Activated B cell treated with CpG ODN at 0.5 μM for 24 hours (primary cell): ENCODE data around the gene DPF1. TPM values are rescaled to one million over a fixed set of nuclear protein-coding genes. Genes with fewer than 3 reads are reported as not detected.
A peak's percentile ranks its signal among the peaks of the same experiment; 100 is the strongest.

ENCODE experiments used
- ATAC-seq: fragments of 200-7000 bp; cut with Tn5 transposase; one replicate; pipeline ENCODE4 v1.10.0; 2021; ENCODE audit warnings: low read depth, mild to moderate bottlenecking, moderate library complexity
- CTCF ChIA-PET: fragments of 350-600 bp; sonication (Branson Sonifier 250); formaldehyde crosslinking; loops from one replicate; lab custom pipeline; 2021; ENCODE audit warnings: antibody characterized with exemption; lab: Charles Lee
- POLR2A ChIA-PET: fragments of 350-600 bp; sonication (Branson Sonifier 250); formaldehyde crosslinking; loops from one replicate; lab custom pipeline; 2021; ENCODE audit warnings: antibody characterized with exemption; lab: Charles Lee
- DNase-seq: peaks from one replicate; pipeline ENCODE4 v3.0.0; 2022
- H3K27ac Mint-ChIP-seq: one replicate; pipeline ENCODE4 v1.8.0; 2020; ENCODE audit warnings: mixed read lengths
- H3K27me3 Mint-ChIP-seq: one replicate; pipeline ENCODE4 v1.8.0; 2021; ENCODE audit warnings: mixed read lengths
- H3K36me3 Mint-ChIP-seq: one replicate; pipeline ENCODE4 v1.8.0; 2021; ENCODE audit warnings: low read depth, mixed read lengths
- H3K4me1 Mint-ChIP-seq: one replicate; pipeline ENCODE4 v1.8.0; 2021; ENCODE audit warnings: mixed read lengths
- H3K4me3 Mint-ChIP-seq: one replicate; pipeline ENCODE4 v1.8.0; 2020; ENCODE audit warnings: mild to moderate bottlenecking, mixed read lengths
- H3K9me3 Mint-ChIP-seq: one replicate; pipeline ENCODE4 v1.8.0; 2020; ENCODE audit warnings: mixed read lengths
- CTCF ChIP-seq: fragments of 200-600 bp; IDR thresholded peaks from one replicate; pipeline ENCODE4 v1.8.0; 2022; ENCODE audit warnings: antibody characterized with exemption, mild to moderate bottlenecking
- intact Hi-C: fragments of 100-400 bp; cut with micrococcal nuclease; formaldehyde crosslinking; loops from one replicate; pipeline ENCODE4 v1.15.1; 2024
- total RNA-seq: library from RNA; stranded (reverse); gene quantifications from 2 replicates; pipeline ENCODE4 v1.2.3, GENCODE V29; 2022

The DPF1 gene
- not detected in 2 replicates for total RNA-seq

- H3K9me3 Mint-ChIP-seq = no peaks in the 10 kb centered on the region
- POLR2A ChIA-PET = interaction anchor here (0.7 kb wide), 1 partner anchor 305 kb away, joined by 3 read pairs; no protein-coding TSS in a partner anchor
Measured at GRCh38 chr19:38224014-38224862, at the start of gene DPF1. DPF1 (minus strand) TSS chr19:38224222; CDS start chr19:38224142, 80 bp downstream.

GRCh38 chr19:38273499-38273898 is 49.5 kb upstream of the DPF1 start:
- H3K9me3 Mint-ChIP-seq = no peaks in the 10 kb centered on the region
- CTCF ChIA-PET = no interaction called here
- POLR2A ChIA-PET = no interaction called here

More at GRCh38 chr19:38224014-38224862, at the start of gene DPF1:
- CTCF ChIA-PET = no interaction called here
- peaks cover 35% of the 10 kb centered on the region for H3K4me1 Mint-ChIP-seq
- H3K27ac Mint-ChIP-seq = peak within 1 kb of the TSS; percentile 66
- H3K4me3 Mint-ChIP-seq = peak within 1 kb of the TSS; percentile 85
- H3K27me3 Mint-ChIP-seq = peaks cover 52% of the 10 kb centered on the region
- peak; percentile 64 for DNase-seq
- H3K36me3 Mint-ChIP-seq = no peaks in the 10 kb centered on the region
- ATAC-seq = peak; percentile 88
- intact Hi-C loops = loop anchor here (1.0 to 10.0 kb wide), 4 partner anchors 318 to 711 kb away; partner anchors contain the start of genes EIF3K, MAP4K1, MRPS12 and SARS2
- TF ChIP-seq CTCF = no peak

GRCh38 chr19:38270587-38271167 is 46.7 kb upstream of the DPF1 start:
- Mint-ChIP-seq H3K27me3 (no peaks in the 10 kb centered on the region), H3K36me3 (peaks cover 13% of the 10 kb centered on the region), H3K9me3 (no peaks in the 10 kb centered on the region), H3K27ac (no peak overlapping the region), H3K4me3 (no peak overlapping the region), H3K4me1 (peaks cover 26% of the 10 kb centered on the region)
- DNase-seq (no peak), ATAC-seq (no peak)
- ChIA-PET CTCF (interaction anchor here (1.0 kb wide), 1 partner anchor 14 kb away, joined by 3 read pairs; no protein-coding TSS in a partner anchor), POLR2A (interaction anchor here (0.5 kb wide), 1 partner anchor 91 kb away, joined by 6 read pairs; no protein-coding TSS in a partner anchor)
- TF ChIP-seq CTCF = no peak
- intact Hi-C loops = no loop called here

More at GRCh38 chr19:38273499-38273898, 49.5 kb upstream of the DPF1 start:
- Mint-ChIP-seq H3K27me3 (no peaks in the 10 kb centered on the region), H3K4me1 (peaks cover 6% of the 10 kb centered on the region), H3K27ac (no peak overlapping the region), H3K4me3 (no peak overlapping the region), H3K36me3 (peaks cover 13% of the 10 kb centered on the region)
- no peak for TF ChIP-seq CTCF
- intact Hi-C loops = no loop called here
- DNase-seq (no peak), ATAC-seq (no peak)

- DNase-seq (no peak), ATAC-seq (no peak)
- TF ChIP-seq CTCF = no peak
- ChIA-PET CTCF (no interaction called here), POLR2A (interaction anchor here (0.7 kb wide), 1 partner anchor 10 kb away, joined by 3 read pairs; no protein-coding TSS in a partner anchor)
- H3K4me3 Mint-ChIP-seq = no peak overlapping the region
- intact Hi-C loops = no loop called here
- H3K27me3 Mint-ChIP-seq = no peaks in the 10 kb centered on the region
- peaks cover 13% of the 10 kb centered on the region for H3K36me3 Mint-ChIP-seq
- no peaks in the 10 kb centered on the region for H3K9me3 Mint-ChIP-seq
- no peak overlapping the region for H3K27ac Mint-ChIP-seq
- peaks cover 40% of the 10 kb centered on the region for H3K4me1 Mint-ChIP-seq
Measured at GRCh38 chr19:38268539-38268938, 44.5 kb upstream of the DPF1 start.
